Measurements from ENCODE around the gene MTF2. TPM values are rescaled to one million over a fixed set of nuclear protein-coding genes. Genes with fewer than 3 reads are reported as not detected.

MTF2 gene
- total RNA-seq, 2 donors from 2014 or later, result 85.0 to 103 TPM

DNA sequence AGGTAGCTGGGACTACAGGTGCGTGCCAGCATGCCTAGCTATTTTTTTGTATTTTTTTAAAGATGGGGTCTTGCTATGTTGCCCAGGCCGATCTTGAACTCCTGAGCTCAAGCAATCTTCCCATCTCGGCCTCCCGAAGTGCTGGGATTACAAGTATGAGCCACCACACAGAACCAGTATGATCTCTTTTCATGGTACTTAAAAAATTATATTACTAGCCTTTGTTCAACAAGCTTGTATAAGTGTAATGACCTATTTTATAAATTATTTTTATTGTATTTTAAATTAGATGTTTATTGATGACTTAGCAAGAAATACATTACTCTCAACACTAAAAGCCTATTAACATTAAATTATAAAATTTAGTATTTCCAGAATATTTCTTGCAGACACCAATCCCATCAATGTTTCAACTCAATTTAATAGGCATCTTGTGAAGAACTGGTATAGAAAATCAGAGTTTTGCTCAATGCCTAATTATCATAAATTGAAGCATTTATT is 36.0 kb upstream of the MTF2 start:
- Histone ChIP-seq H3K27me3 (ENCODE audit: control insufficient read depth, insufficient read depth, low read length, poor library complexity, severe bottlenecking) (no peaks in the 10 kb centered on the region), H3K9me3 (ENCODE audit: control insufficient read depth, low read length) (no peaks in the 10 kb centered on the region), H3K4me1 (ENCODE audit: control insufficient read depth, insufficient read depth, low read length) (no peaks in the 10 kb centered on the region), H3K36me3 (ENCODE audit: control insufficient read depth, insufficient read depth, low read length) (no peaks in the 10 kb centered on the region), H3K4me3 (ENCODE audit: low read length) (no peak overlapping the region), H3K9ac (ENCODE audit: extremely low read depth, low read length, poor library complexity, severe bottlenecking) (no peak overlapping the region), H3K27ac (ENCODE audit: low read depth, low read length) (no peak overlapping the region)
- H3K27me3 Mint-ChIP-seq (ENCODE audit: insufficient read depth), result no peaks in the 10 kb centered on the region
- 87 to 97% methylated on average over 4 of the region's 4 CpGs for WGBS, 2 experiments (ENCODE audit: insufficient coverage in 1 of 2, insufficient read length in 1 of 2)
- no peak for DNase-seq
- TF ChIP-seq, protein P1, sequence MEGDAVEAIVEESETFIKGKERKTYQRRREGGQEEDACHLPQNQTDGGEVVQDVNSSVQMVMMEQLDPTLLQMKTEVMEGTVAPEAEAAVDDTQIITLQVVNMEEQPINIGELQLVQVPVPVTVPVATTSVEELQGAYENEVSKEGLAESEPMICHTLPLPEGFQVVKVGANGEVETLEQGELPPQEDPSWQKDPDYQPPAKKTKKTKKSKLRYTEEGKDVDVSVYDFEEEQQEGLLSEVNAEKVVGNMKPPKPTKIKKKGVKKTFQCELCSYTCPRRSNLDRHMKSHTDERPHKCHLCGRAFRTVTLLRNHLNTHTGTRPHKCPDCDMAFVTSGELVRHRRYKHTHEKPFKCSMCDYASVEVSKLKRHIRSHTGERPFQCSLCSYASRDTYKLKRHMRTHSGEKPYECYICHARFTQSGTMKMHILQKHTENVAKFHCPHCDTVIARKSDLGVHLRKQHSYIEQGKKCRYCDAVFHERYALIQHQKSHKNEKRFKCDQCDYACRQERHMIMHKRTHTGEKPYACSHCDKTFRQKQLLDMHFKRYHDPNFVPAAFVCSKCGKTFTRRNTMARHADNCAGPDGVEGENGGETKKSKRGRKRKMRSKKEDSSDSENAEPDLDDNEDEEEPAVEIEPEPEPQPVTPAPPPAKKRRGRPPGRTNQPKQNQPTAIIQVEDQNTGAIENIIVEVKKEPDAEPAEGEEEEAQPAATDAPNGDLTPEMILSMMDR (conservative IDR thresholded peaks at IDR 0.05), result no peak
- no peaks in the 10 kb centered on the region for H3K9me3 Mint-ChIP-seq
- H3K36me3 Mint-ChIP-seq (ENCODE audit: low read depth), result no peaks in the 10 kb centered on the region
- H3K27ac Mint-ChIP-seq, result no peak overlapping the region
- H3K4me3 Mint-ChIP-seq, result no peak overlapping the region
- no peaks in the 10 kb centered on the region for H3K4me1 Mint-ChIP-seq

- no peak overlapping the region for H3K4me3 Mint-ChIP-seq
These were observed 31.5 kb upstream of the MTF2 start for GRCh38 chr1:93047618-93048017.

DNA sequence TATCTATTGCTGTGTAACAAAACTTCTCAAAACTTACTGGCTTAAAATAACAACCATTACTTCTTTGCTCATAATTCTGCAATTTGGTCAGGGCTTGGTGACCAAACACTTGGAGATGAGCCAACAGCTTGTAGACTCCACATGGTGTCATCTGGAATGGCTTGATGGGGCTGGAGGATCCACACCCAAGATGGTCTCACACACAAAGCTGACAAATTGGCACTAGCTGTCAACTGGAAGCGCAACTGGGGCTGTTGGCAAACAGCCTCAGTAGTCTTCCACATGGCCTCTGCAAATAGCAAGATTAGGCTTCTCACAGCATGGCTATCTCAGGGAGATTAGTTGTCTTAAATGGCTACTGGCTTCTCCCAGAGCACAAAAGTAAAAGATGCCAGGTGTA is 27.1 kb upstream of the MTF2 start:
- Histone ChIP-seq H3K9me3 (ENCODE audit: control insufficient read depth, low read length) (no peaks in the 10 kb centered on the region), H3K4me1 (ENCODE audit: control insufficient read depth, insufficient read depth, low read length) (peaks cover 5% of the 10 kb centered on the region), H3K27me3 (ENCODE audit: control insufficient read depth, insufficient read depth, low read length, poor library complexity, severe bottlenecking) (peaks cover 7% of the 10 kb centered on the region), H3K36me3 (ENCODE audit: control insufficient read depth, insufficient read depth, low read length) (no peaks in the 10 kb centered on the region), H3K9ac (ENCODE audit: extremely low read depth, low read length, poor library complexity, severe bottlenecking) (no peak overlapping the region), H3K4me3 (ENCODE audit: low read length) (no peak overlapping the region), H3K27ac (ENCODE audit: low read depth, low read length) (no peak overlapping the region)
- TF ChIP-seq, protein P1 (conservative IDR thresholded peaks at IDR 0.05), result no peak
- Mint-ChIP-seq H3K9me3 (no peaks in the 10 kb centered on the region), H3K4me3 (no peak overlapping the region), H3K27me3 (ENCODE audit: insufficient read depth) (no peaks in the 10 kb centered on the region), H3K27ac (no peak overlapping the region), H3K4me1 (peaks cover 15% of the 10 kb centered on the region), H3K36me3 (ENCODE audit: low read depth) (no peaks in the 10 kb centered on the region)
- 67 to 83% methylated on average over 1 of the region's 1 CpG for WGBS, 2 experiments (ENCODE audit: insufficient coverage in 1 of 2, insufficient read length in 1 of 2)
- DNase-seq, result no peak

More at GRCh38 chr1:93047618-93048017, 31.5 kb upstream of the MTF2 start:
- Histone ChIP-seq H3K9ac (ENCODE audit: extremely low read depth, low read length, poor library complexity, severe bottlenecking) (no peak overlapping the region), H3K27me3 (ENCODE audit: control insufficient read depth, insufficient read depth, low read length, poor library complexity, severe bottlenecking) (no peaks in the 10 kb centered on the region), H3K4me1 (ENCODE audit: control insufficient read depth, insufficient read depth, low read length) (peaks cover 4% of the 10 kb centered on the region), H3K9me3 (ENCODE audit: control insufficient read depth, low read length) (no peaks in the 10 kb centered on the region), H3K27ac (ENCODE audit: low read depth, low read length) (no peak overlapping the region), H3K4me3 (ENCODE audit: low read length) (no peak overlapping the region), H3K36me3 (ENCODE audit: control insufficient read depth, insufficient read depth, low read length) (no peaks in the 10 kb centered on the region)
- no peak overlapping the region for H3K27ac Mint-ChIP-seq
- H3K36me3 Mint-ChIP-seq (ENCODE audit: low read depth), result no peaks in the 10 kb centered on the region
- H3K4me1 Mint-ChIP-seq, result peaks cover 7% of the 10 kb centered on the region
- no peaks in the 10 kb centered on the region for H3K9me3 Mint-ChIP-seq
- no peaks in the 10 kb centered on the region for H3K27me3 Mint-ChIP-seq (ENCODE audit: insufficient read depth)
- DNase-seq, result no peak
- TF ChIP-seq, protein P1 (conservative IDR thresholded peaks at IDR 0.05), result no peak
- WGBS, 2 experiments (ENCODE audit: insufficient coverage in 1 of 2, insufficient read length in 1 of 2), result 80 to 92% methylated on average over 1 to 2 of the region's 3 CpGs

Measured in endodermal cell (in vitro differentiated cells).